Endothelial cell of umbilical vein (primary cell): Measurements from ENCODE around the gene ZSWIM6. TPM values are rescaled to one million over a fixed set of nuclear protein-coding genes. Genes with fewer than 3 reads are reported as not detected.

Experiments
- BruUV-seq: library from RNA; stranded (reverse); fragments of 400-500 nt; replicated peaks from 2 replicates; lab custom pipeline; 2021; lab: Mats Ljungman, UMichigan
- CTCF ChIA-PET: fragments of 300-600, 350-600 bp; sonication (Branson Sonifier 250); formaldehyde crosslinking; loops from one replicate; lab custom pipeline; 2021; ENCODE audit warnings: antibody characterized with exemption, inconsistent platforms; lab: Charles Lee
- POLR2A ChIA-PET: fragments of 300-600, 350-600 bp; sonication (Branson Sonifier 250); formaldehyde crosslinking; loops from one replicate; lab custom pipeline; 2021; ENCODE audit warnings: antibody characterized with exemption, inconsistent platforms; lab: Charles Lee
- DNase-seq: peaks from one replicate; pipeline ENCODE4 v3.0.0-alpha.2; 2011; ENCODE audit warnings: low read depth, low spot score
- FAIRE-seq: peaks from 2 replicates; lab custom pipeline; 2011; peaks lifted over from hg19 to GRCh38; lab: Jason Lieb, UNC
- H2AFZ ChIP-seq: 2 replicates; pipeline ENCODE4 v1.6.0; 2012; ENCODE audit warnings: low read depth, low read length, control low read depth, inconsistent platforms
- H3K27ac ChIP-seq: 2 replicates; pipeline ENCODE4 v1.5.1; 2011; ENCODE audit warnings: low read depth, mild to moderate bottlenecking, control low read depth, low read length, moderate library complexity; ENCODE audit not compliant: insufficient read depth
- H3K27me3 ChIP-seq, 2 experiments: 2 replicates each; pipeline versions ENCODE4 v1.6.0 to v1.6.1; 2011; ENCODE audit warnings: low read length in 2 of 2, mixed read lengths in 1 of 2; ENCODE audit not compliant: control insufficient read depth in 2 of 2, insufficient read depth in 2 of 2
- H3K36me3 ChIP-seq, 2 experiments: 2 replicates in 1 of 2; 3 replicates in 1 of 2; pipeline ENCODE4 v1.5.1; 2011; ENCODE audit warnings: low read length in 2 of 2, mild to moderate bottlenecking in 1 of 2, moderate library complexity in 1 of 2; ENCODE audit not compliant: control insufficient read depth in 2 of 2, insufficient read depth in 2 of 2; ENCODE audit errors: extremely low read depth in 1 of 2
- H3K4me1 ChIP-seq: 3 replicates; pipeline ENCODE4 v1.5.1; 2011; ENCODE audit warnings: mild to moderate bottlenecking, low read length; ENCODE audit not compliant: control insufficient read depth, insufficient read depth; ENCODE audit errors: extremely low read depth
- H3K4me2 ChIP-seq: 2 replicates; pipeline ENCODE4 v1.6.1; 2011; ENCODE audit warnings: low read length, control low read depth, mixed read lengths; ENCODE audit not compliant: insufficient read depth
- H3K4me3 ChIP-seq, 3 experiments: fragments of 200-600 bp in 1 of 3; sonication (generic), shearing (Covaris generic) in 1 of 3; replicated peaks in 1 of 3; 2 replicates each; pipeline ENCODE4 v1.5.1; 2011 to 2016; ENCODE audit warnings: control low read depth in 3 of 3, low read length in 3 of 3, mild to moderate bottlenecking in 2 of 3, inconsistent platforms in 1 of 3, low read depth in 1 of 3, moderate library complexity in 1 of 3; ENCODE audit not compliant: insufficient read depth in 1 of 3
- H3K79me2 ChIP-seq: 2 replicates; pipeline ENCODE4 v1.6.0; 2012; ENCODE audit warnings: low read length, inconsistent platforms; ENCODE audit not compliant: control insufficient read depth, insufficient read depth
- H3K9ac ChIP-seq: replicated peaks from 2 replicates; pipeline ENCODE3; 2011; ENCODE audit warnings: low read length, control low read depth; ENCODE audit not compliant: insufficient read depth; ENCODE audit errors: extremely low read depth
- H3K9me1 ChIP-seq: replicated peaks from 3 replicates; pipeline ENCODE4 v1.6.0; 2011; ENCODE audit warnings: mild to moderate bottlenecking, low read length; ENCODE audit not compliant: control insufficient read depth, insufficient read depth; ENCODE audit errors: extremely low read depth
- H3K9me3 ChIP-seq: replicated peaks from 2 replicates; pipeline ENCODE4 v1.5.1; 2012; ENCODE audit warnings: low read length, inconsistent platforms; ENCODE audit not compliant: control insufficient read depth, insufficient read depth
- H4K20me1 ChIP-seq: replicated peaks from 2 replicates; pipeline ENCODE3; 2011; ENCODE audit warnings: mild to moderate bottlenecking, low read length; ENCODE audit not compliant: control insufficient read depth, insufficient read depth; ENCODE audit errors: extremely low read depth
- CTCF ChIP-seq, 2 donors: IDR thresholded peaks; 1 replicate in 1 of 2; 2 replicates in 1 of 2; pipeline ENCODE4 v1.5.1; 2011; ENCODE audit warnings: low read length in 2 of 2, mild to moderate bottlenecking in 2 of 2, moderate library complexity in 2 of 2, control low read depth in 1 of 2, inconsistent platforms in 1 of 2, low read depth in 1 of 2; ENCODE audit not compliant: insufficient read depth in 1 of 2; ENCODE audit errors: extremely low read depth in 1 of 2
- EZH2 ChIP-seq: IDR thresholded peaks from 2 replicates; pipeline ENCODE4 v1.6.1; 2012; ENCODE audit warnings: borderline replicate concordance, low read depth, mild to moderate bottlenecking, moderate library complexity, low read length, inconsistent platforms; ENCODE audit not compliant: severe bottlenecking
- FOS ChIP-seq: IDR thresholded peaks from 2 replicates; pipeline ENCODE4 v1.6.1; 2011; ENCODE audit warnings: mild to moderate bottlenecking, low read length, moderate library complexity, borderline replicate concordance; ENCODE audit not compliant: insufficient read depth
- GATA2 ChIP-seq: IDR thresholded peaks from 2 replicates; pipeline ENCODE4 v1.7.0; 2011; ENCODE audit warnings: low read depth, mild to moderate bottlenecking, moderate library complexity, mixed read lengths, low read length; ENCODE audit not compliant: insufficient read length, insufficient read depth
- JUN ChIP-seq: IDR thresholded peaks from 2 replicates; pipeline ENCODE4 v1.6.1; 2011; ENCODE audit warnings: borderline replicate concordance, low read depth; ENCODE audit not compliant: insufficient read length, insufficient read depth
- MAX ChIP-seq: IDR thresholded peaks from 2 replicates; pipeline ENCODE4 v1.6.1; 2011; ENCODE audit not compliant: insufficient read depth, insufficient read length
- MYC ChIP-seq: IDR thresholded peaks from one replicate; pipeline ENCODE4 v1.6.1; 2011; ENCODE audit warnings: mild to moderate bottlenecking, low read depth, low read length
- POLR2A ChIP-seq: IDR thresholded peaks from 2 replicates; pipeline ENCODE4 v1.6.1; 2012; ENCODE audit warnings: low read depth, mild to moderate bottlenecking, control low read depth, low read length
- POLR2AphosphoS5 ChIP-seq: IDR thresholded peaks from 2 replicates; pipeline ENCODE4 v1.6.1; 2012; ENCODE audit warnings: low read depth, mild to moderate bottlenecking, control low read depth, low read length, moderate library complexity; ENCODE audit not compliant: insufficient read depth
- dilution Hi-C: fragments of 300-500 bp; cut with MboI; formaldehyde crosslinking; loops from one replicate; pipeline ENCODE4 v1.15.0; 2019; ENCODE audit warnings: low sequenced_read_pairs; ENCODE audit not compliant: extremely low pct_ligation_motif_present
- intact Hi-C: fragments of 100-400 bp; cut with micrococcal nuclease; formaldehyde crosslinking; loops from one replicate; pipeline ENCODE4 v1.10.0; 2022
- polyA plus RNA-seq, 4 experiments: library from polyadenylated mRNA; depleted of rRNA in 3 of 4; stranded (reverse) in 3 of 4; unstranded in 1 of 4; fragments of >200 nt; gene quantifications; 2 replicates each; pipeline versions ENCODE4 v1.2.1 to v1.2.3, GENCODE V29; 2011 to 2012; ENCODE audit warnings: missing spikeins in 1 of 4
- total RNA-seq: library from RNA; stranded (reverse); gene quantifications from 2 replicates; pipeline ENCODE4 v1.2.3, GENCODE V29; 2021

ZSWIM6 gene
- total and polyA plus RNA-seq, 2 donors (not counting 3 experiments of a cell fraction or from before 2014, with no cell fraction given): 14.9 to 25.3 TPM

DNA sequence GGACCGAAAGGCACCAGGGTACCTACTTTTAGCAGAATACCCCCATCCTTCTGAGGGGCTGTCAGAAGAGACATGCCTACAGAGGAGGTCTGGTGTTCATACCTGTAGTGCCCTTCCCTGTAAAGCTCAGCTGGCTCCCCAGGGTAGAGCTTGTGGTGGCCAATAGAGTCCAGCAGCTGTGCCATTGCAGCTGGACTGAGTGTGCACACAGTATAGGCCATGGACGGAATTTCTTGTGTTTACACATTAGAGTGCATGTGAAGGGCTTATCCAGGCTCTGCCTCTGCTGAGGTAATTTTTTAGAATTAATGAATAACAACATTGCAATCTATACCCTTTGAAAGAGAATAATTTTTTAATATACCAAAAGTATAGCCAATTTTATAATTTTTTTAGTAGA is 191.0 kb downstream of the ZSWIM6 start:
- no peak for DNase-seq
- no peak overlapping the region for H3K4me2 ChIP-seq
- H3K79me2 ChIP-seq: peaks cover 29% of the 10 kb centered on the region
- H3K27ac ChIP-seq: no peak overlapping the region
- BruUV-seq: no TSS peak
- ChIA-PET CTCF (no interaction called here), POLR2A (no interaction called here)
- dilution Hi-C loops: no loop called here
- intact Hi-C loops: no loop called here
- H2AFZ ChIP-seq: no peak overlapping the region
- no peak overlapping the region for H3K9ac ChIP-seq
- FAIRE-seq: no peak
- H3K27me3 ChIP-seq: no peaks in the 10 kb centered on the region
- no peaks in the 10 kb centered on the region for H3K9me1 ChIP-seq
- H3K9me3 ChIP-seq: no peaks in the 10 kb centered on the region
- H3K4me1 ChIP-seq: no peaks in the 10 kb centered on the region
- peaks cover 0 to 4% of the 10 kb centered on the region in 2 experiments for H3K36me3 ChIP-seq
- peaks cover 4% of the 10 kb centered on the region for H4K20me1 ChIP-seq
- H3K4me3 ChIP-seq: no peak overlapping the region
- TF ChIP-seq POLR2AphosphoS5 (no peak), CTCF (IDR thresholded peaks at IDR 0.05; ENCODE audit: extremely low read depth in 1 of 2, insufficient read depth in 1 of 2, low read depth in 1 of 2, low read length in 2 of 2) (no peak), EZH2 (no peak), MYC (no peak), GATA2 (no peak), FOS (no peak), MAX (no peak), POLR2A (no peak), JUN (no peak)
